ENCODE data around the gene SSPN. TPM values are rescaled to one million over a fixed set of nuclear protein-coding genes. Genes with fewer than 3 reads are reported as not detected.

The SSPN gene
- total RNA-seq, 1 donor from 2014 or later = 1.7 TPM

DNA sequence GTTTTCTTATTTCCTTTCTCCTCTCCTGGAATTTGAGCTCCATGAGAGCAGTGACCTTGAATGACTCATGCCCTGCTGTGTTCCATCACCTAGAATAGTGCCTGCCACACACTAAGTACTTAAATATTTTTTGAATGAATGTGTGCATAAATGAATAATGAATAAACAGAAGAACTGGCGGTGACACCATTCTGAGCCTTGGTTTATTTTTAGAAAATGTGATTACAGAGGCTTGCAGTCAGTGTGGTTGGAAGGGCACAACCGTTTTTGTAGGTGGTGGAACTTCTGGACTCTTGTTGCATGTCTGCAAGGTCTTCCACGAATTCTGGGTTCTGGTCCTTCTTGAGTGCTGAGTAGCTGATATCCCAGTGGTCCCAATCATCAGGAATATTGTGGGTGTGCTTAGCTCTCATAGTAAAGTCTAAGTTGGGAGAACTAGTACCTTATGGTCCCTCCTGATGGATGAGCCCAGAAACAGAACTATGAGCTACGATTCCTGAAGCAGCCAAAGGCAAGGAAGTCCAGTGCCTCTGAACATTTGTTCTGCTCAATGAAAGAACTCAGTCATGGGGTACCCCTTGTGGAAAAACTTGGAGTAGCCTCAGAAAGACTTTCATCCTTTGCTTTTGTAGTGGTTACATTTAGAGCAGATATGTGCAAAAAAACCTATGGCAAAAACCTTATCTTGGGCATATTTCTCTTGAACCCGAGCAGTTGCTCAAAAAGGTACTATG is 41.8 kb upstream of the SSPN start:
- TF ChIP-seq, protein P1, sequence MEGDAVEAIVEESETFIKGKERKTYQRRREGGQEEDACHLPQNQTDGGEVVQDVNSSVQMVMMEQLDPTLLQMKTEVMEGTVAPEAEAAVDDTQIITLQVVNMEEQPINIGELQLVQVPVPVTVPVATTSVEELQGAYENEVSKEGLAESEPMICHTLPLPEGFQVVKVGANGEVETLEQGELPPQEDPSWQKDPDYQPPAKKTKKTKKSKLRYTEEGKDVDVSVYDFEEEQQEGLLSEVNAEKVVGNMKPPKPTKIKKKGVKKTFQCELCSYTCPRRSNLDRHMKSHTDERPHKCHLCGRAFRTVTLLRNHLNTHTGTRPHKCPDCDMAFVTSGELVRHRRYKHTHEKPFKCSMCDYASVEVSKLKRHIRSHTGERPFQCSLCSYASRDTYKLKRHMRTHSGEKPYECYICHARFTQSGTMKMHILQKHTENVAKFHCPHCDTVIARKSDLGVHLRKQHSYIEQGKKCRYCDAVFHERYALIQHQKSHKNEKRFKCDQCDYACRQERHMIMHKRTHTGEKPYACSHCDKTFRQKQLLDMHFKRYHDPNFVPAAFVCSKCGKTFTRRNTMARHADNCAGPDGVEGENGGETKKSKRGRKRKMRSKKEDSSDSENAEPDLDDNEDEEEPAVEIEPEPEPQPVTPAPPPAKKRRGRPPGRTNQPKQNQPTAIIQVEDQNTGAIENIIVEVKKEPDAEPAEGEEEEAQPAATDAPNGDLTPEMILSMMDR (IDR thresholded peaks at IDR 0.05; ENCODE audit: insufficient read depth, low read length, poor library complexity, severe bottlenecking) = no peak
- no peaks in the 10 kb centered on the region for H3K36me3 ChIP-seq (ENCODE audit: control insufficient read depth, insufficient read depth, low read length)
- H3K4me3 ChIP-seq (ENCODE audit: low read depth, low read length) = no peak overlapping the region
- H3K27me3 ChIP-seq (ENCODE audit: control insufficient read depth, insufficient read depth, low read length) = no peaks in the 10 kb centered on the region
- peak; percentile 97 for DNase-seq (ENCODE audit: low read depth)

DNA sequence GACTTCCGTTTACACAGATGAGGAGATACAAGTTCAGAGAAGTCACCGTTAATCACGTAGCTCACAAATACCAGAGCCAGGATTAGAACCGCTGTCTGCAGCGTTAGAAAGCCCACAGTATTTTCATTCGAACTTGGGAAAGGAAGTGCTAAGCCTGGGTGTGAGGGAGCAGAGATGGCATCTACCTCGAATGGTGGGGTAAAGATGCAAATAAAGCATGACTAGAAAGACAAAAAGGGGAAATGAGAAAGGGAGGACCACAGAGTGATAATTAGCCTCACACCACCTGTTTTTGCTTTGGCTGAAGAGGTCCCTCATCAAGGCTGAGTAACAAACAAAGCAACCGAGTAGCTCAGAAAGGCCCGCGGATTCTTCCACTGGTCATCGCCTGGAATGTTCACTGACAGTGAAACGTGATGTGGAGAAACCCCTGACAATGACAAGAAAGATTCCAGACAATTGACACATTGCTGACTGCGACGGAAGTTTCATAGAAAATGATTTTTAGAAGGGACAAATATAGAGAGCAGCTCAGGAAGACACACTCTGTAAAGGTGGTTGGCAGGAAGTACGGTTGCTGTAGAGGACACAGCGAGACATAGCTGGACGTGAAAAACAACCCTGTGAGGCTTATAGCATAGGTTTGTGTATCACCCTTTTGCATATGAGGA is 39.0 kb upstream of the SSPN start:
- Histone ChIP-seq H3K27me3 (ENCODE audit: control insufficient read depth, insufficient read depth, low read length) (no peaks in the 10 kb centered on the region), H3K36me3 (ENCODE audit: control insufficient read depth, insufficient read depth, low read length) (no peaks in the 10 kb centered on the region), H3K4me3 (ENCODE audit: low read depth, low read length) (no peak overlapping the region)
- TF ChIP-seq, protein P1 (IDR thresholded peaks at IDR 0.05; ENCODE audit: insufficient read depth, low read length, poor library complexity, severe bottlenecking) = no peak
- peak; percentile 9 for DNase-seq (ENCODE audit: low read depth)

DNA sequence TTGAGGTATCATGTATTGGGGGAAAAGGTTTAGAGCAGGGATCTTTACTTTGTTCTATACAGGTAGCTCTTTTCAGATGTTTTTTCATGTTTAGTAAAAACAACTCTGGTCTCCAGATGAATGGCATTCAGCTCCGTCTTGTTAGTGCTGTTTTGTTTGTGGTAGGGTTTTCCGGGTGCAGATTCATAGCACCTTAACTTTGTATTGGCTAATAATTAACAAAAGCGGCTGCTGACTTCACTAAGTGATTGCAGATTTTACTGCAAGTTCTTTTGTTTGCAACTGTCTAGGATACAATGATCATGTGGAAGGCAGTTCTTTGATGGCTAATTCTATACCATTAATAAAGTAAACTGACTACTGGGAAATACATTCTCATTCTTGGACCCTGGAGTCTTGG is 38.4 kb upstream of the SSPN start:
- H3K36me3 ChIP-seq (ENCODE audit: control insufficient read depth, insufficient read depth, low read length) = no peaks in the 10 kb centered on the region
- TF ChIP-seq, protein P1 (IDR thresholded peaks at IDR 0.05; ENCODE audit: insufficient read depth, low read length, poor library complexity, severe bottlenecking) = no peak
- no peak overlapping the region for H3K4me3 ChIP-seq (ENCODE audit: low read depth, low read length)
- peak; percentile 39 for DNase-seq (ENCODE audit: low read depth)
- no peaks in the 10 kb centered on the region for H3K27me3 ChIP-seq (ENCODE audit: control insufficient read depth, insufficient read depth, low read length)

DNA sequence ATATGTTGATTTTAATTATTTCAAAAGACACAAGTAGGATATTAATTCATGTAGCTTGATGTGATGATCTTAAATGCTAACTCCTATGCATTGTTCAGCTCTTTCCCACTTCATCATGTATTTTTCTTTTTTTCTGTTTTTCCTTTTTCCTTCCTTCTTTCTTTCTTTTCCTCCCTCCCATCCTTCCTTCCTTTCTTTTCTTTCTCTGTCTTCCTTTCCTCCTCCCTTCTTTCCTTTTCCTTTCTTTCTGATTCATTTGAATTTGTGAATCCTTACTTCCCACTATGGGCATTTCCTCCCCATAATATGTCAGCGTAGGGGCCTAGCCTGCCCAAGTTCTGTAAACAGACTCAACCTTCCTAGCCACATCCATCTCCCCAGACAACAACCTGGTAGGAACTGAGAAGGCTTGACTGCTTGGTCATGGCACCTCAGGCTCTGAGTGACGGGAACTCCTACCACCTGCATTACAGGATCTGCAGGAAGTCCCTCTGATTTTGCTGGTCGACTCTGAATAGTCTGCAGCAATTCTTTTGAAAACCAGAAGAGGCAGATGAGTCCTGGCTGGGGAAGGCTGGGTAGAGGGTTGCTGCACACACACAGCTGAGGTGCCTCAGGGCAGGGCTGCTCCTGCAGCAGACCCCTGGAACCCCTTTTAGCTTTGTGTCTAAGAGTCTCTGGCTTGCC is 37.2 kb upstream of the SSPN start:
- Histone ChIP-seq H3K27me3 (ENCODE audit: control insufficient read depth, insufficient read depth, low read length) (no peaks in the 10 kb centered on the region), H3K36me3 (ENCODE audit: control insufficient read depth, insufficient read depth, low read length) (no peaks in the 10 kb centered on the region), H3K4me3 (ENCODE audit: low read depth, low read length) (no peak overlapping the region)
- no peak for DNase-seq (ENCODE audit: low read depth)
- TF ChIP-seq, protein P1 (IDR thresholded peaks at IDR 0.05; ENCODE audit: insufficient read depth, low read length, poor library complexity, severe bottlenecking) = no peak

DNA sequence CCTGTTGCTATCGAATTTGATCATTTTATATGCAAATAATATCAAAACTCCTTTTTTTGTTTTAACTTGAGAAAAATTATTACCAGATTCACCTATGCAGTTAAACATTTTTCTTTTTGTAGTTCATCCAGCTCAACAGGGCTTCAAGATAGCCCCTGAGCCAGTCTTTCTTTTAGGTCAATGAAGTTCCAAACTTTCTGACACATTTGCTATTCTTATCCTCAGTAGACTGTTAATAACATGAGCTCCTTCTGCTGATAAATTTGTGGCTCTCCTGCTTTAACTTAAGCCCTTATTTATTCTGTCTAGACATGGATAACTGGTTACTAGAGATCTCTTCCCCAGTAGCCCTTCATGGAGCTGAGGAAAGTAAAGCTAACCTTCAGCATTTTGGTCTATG is 33.2 kb upstream of the SSPN start:
- Histone ChIP-seq H3K36me3 (ENCODE audit: control insufficient read depth, insufficient read depth, low read length) (no peaks in the 10 kb centered on the region), H3K4me3 (ENCODE audit: low read depth, low read length) (no peak overlapping the region), H3K27me3 (ENCODE audit: control insufficient read depth, insufficient read depth, low read length) (no peaks in the 10 kb centered on the region)
- TF ChIP-seq, protein P1 (IDR thresholded peaks at IDR 0.05; ENCODE audit: insufficient read depth, low read length, poor library complexity, severe bottlenecking) = no peak
- DNase-seq (ENCODE audit: low read depth) = no peak

All from kidney epithelial cell (primary cell).